ENCODE data around the gene NMRK2. TPM values are rescaled to one million over a fixed set of nuclear protein-coding genes. Genes with fewer than 3 reads are reported as not detected.

The NMRK2 gene
- total RNA-seq, 2 donors from 2014 or later, result 0.27 TPM; not detected in 1

DNA sequence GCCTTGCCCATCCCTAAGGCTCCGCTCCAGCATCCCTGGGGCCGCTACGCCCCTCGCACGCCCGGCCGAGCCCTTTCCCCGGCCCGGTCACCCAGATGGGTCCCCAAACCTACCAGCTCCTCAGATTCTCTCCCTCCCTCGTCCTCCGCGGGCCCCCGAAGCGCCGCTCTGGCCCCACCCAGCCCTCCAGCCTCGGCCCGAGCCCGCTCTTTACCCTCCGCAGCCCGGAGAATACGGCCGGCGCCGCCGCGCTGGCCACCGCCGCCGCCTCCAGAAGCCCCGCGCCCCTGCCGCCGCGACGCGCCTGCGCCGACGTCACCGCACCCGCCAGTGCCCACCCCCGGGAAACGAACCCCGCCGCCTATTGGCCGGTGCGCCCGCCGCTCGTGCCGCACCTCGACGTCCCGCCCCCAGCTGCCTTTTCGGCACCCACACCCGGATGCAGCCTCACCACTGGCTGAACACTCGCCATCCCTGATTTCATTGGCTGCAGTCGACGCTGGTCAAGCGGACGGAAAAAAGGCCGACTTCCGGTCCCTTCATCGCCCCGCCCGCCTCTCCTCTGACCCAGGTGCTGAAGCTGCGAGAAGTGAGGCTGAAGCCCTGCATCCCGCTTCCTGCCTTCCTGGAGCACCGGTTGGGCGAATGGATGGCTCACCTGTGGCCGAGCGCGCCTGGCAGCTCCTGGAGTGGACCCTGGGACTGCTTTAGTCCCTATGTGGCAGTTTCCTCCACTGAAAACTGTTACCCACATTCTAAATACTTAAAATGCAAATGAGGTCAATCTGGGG, 38.1 kb downstream of the NMRK2 start, which contains the start of gene DAPK3:
TSS of gene DAPK3 (minus strand) at position 292 of the 791 bp plus-strand sequence. CDS start 1,364 bp downstream, outside the sequence.
- TF ChIP-seq, protein P1, sequence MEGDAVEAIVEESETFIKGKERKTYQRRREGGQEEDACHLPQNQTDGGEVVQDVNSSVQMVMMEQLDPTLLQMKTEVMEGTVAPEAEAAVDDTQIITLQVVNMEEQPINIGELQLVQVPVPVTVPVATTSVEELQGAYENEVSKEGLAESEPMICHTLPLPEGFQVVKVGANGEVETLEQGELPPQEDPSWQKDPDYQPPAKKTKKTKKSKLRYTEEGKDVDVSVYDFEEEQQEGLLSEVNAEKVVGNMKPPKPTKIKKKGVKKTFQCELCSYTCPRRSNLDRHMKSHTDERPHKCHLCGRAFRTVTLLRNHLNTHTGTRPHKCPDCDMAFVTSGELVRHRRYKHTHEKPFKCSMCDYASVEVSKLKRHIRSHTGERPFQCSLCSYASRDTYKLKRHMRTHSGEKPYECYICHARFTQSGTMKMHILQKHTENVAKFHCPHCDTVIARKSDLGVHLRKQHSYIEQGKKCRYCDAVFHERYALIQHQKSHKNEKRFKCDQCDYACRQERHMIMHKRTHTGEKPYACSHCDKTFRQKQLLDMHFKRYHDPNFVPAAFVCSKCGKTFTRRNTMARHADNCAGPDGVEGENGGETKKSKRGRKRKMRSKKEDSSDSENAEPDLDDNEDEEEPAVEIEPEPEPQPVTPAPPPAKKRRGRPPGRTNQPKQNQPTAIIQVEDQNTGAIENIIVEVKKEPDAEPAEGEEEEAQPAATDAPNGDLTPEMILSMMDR (IDR thresholded peaks at IDR 0.05), result no peak
- Histone ChIP-seq H3K4me3 (peak within 1 kb of the TSS; percentile 77), H3K36me3 (no peaks in the 10 kb centered on the region), H3K9ac (ENCODE audit: low read depth in 2 of 2, low read length in 2 of 2) (peak within 1 kb of the TSS; percentile 92 to 99), H3K4me1 (peaks cover 18% of the 10 kb centered on the region), H3K9me3 (no peaks in the 10 kb centered on the region), H3K27me3 (no peaks in the 10 kb centered on the region), H3K27ac (peak within 1 kb of the TSS; percentile 89)
- DNase-seq, result peak; percentile 98
- intact Hi-C loops (cut with DNase I), result no loop called here

DNA sequence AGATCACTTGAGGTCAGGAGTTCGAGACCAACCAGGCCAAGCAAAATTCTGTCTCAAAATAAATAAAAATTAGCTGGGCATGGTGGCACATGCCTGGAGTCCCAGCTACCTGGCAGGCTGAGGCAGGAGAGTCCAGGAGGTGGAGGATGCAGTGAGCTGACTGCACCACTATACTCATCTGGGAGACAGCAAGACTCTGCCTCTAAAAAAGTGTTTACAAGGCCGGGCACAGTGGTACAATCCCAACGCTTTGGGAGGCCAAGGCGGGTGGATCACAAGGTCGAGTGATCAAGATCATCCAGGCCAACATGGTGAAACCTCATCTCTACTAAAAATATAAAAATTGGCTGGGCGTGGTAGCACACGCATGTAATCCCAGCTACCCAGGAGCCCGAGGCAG, 42.3 kb downstream of the NMRK2 start:
- Histone ChIP-seq H3K27ac (no peak overlapping the region), H3K9ac (ENCODE audit: low read depth in 2 of 2, low read length in 2 of 2) (no peak overlapping the region), H3K36me3 (peaks cover 31% of the 10 kb centered on the region), H3K27me3 (no peaks in the 10 kb centered on the region), H3K9me3 (no peaks in the 10 kb centered on the region), H3K4me1 (no peaks in the 10 kb centered on the region), H3K4me3 (no peak overlapping the region)
- TF ChIP-seq, protein P1 (IDR thresholded peaks at IDR 0.05), result no peak
- no peak for DNase-seq
- intact Hi-C loops (cut with DNase I), result no loop called here

GRCh38 chr19:3975637-3976087, 42.8 kb downstream of the NMRK2 start:
- intact Hi-C loops (cut with DNase I), result no loop called here
- DNase-seq, result no peak
- H3K27ac ChIP-seq, result no peak overlapping the region
- peaks cover 36% of the 10 kb centered on the region for H3K36me3 ChIP-seq
- no peak overlapping the region for H3K9ac ChIP-seq (ENCODE audit: low read depth in 2 of 2, low read length in 2 of 2)
- H3K27me3 ChIP-seq, result no peaks in the 10 kb centered on the region
- no peak overlapping the region for H3K4me3 ChIP-seq
- no peaks in the 10 kb centered on the region for H3K9me3 ChIP-seq
- H3K4me1 ChIP-seq, result no peaks in the 10 kb centered on the region
- TF ChIP-seq, protein P1 (IDR thresholded peaks at IDR 0.05), result no peak

DNA sequence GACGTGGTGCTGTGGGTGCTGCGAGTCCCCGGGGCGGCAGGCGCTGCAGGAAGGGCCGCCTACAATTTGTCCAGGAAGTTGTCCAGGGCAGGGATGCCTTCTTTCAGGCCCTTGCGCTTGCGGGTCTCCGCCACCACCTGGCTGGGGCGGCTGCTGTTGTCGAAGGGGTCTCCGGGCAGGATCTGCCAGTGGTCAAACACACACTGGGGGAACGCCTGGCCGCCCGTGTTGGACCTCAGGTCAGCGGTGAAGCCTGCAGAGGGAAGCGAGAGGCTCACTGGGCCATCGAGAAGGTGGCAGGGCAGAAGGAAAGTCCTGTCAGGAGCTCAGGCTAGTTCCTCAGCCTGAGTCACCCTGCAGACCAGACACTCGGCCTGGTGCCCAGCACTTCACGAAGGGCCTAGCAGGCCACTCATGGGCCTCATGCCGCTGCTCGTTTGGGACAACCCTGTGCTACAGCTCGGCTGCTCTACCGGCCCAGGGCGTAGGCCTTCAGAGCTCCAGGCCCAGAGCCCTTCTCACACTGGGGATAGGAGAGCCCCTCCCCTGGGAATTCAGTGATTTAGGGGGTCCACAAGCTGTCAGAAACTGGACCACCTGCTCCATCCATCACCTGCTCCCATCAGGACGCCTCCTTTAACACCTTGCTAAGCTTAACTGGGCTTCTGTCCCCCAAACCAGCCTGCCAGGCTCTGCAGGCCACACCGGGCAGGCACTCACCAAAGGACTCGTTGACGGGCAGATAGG, 43.8 kb downstream of the NMRK2 start:
- Histone ChIP-seq H3K36me3 (peaks cover 46% of the 10 kb centered on the region), H3K27me3 (no peaks in the 10 kb centered on the region), H3K9ac (ENCODE audit: low read depth in 2 of 2, low read length in 2 of 2) (peak overlapping the region in 1 of 2 donors; percentile 5), H3K27ac (no peak overlapping the region), H3K4me1 (no peaks in the 10 kb centered on the region), H3K9me3 (no peaks in the 10 kb centered on the region), H3K4me3 (no peak overlapping the region)
- DNase-seq, result no peak
- intact Hi-C loops (cut with DNase I), result no loop called here
- TF ChIP-seq, protein P1 (IDR thresholded peaks at IDR 0.05), result no peak

- no peak overlapping the region for H3K27ac ChIP-seq
Observed at GRCh38 chr19:3977242-3978143, 44.6 kb downstream of the NMRK2 start.

More at GRCh38 chr19:3977242-3978143, 44.6 kb downstream of the NMRK2 start:
- Histone ChIP-seq H3K27me3 (no peaks in the 10 kb centered on the region), H3K9ac (ENCODE audit: low read depth in 2 of 2, low read length in 2 of 2) (peak overlapping the region in 1 of 2 donors; percentile 35), H3K36me3 (peaks cover 55% of the 10 kb centered on the region), H3K4me1 (no peaks in the 10 kb centered on the region), H3K4me3 (no peak overlapping the region), H3K9me3 (no peaks in the 10 kb centered on the region)
- no peak for DNase-seq
- intact Hi-C loops (cut with DNase I), result no loop called here
- TF ChIP-seq, protein P1 (IDR thresholded peaks at IDR 0.05), result no peak

Data from colonic mucosa (tissue), 4 donors.